H9 (cell line): ENCODE data around the gene ABCF2. TPM values are rescaled to one million over a fixed set of nuclear protein-coding genes. Genes with fewer than 3 reads are reported as not detected.

ENCODE experiments used
- DNase-seq: peaks from one replicate; pipeline ENCODE4 v3.0.0-alpha.2; 2017
- H2AFZ ChIP-seq: one replicate; pipeline ENCODE4 v1.6.1; 2013; ENCODE audit warnings: mild to moderate bottlenecking, low read length, control low read depth, moderate library complexity
- H2AK5ac ChIP-seq: 2 replicates; pipeline ENCODE4 v1.6.1; 2013; ENCODE audit warnings: low read length, control low read depth, mixed read lengths; ENCODE audit not compliant: insufficient read length
- H2BK120ac ChIP-seq: one replicate; pipeline ENCODE4 v1.6.1; 2013; ENCODE audit warnings: low read depth, mild to moderate bottlenecking, low read length, control low read depth, inconsistent platforms; ENCODE audit not compliant: poor library complexity, severe bottlenecking
- H2BK12ac ChIP-seq: 2 replicates; pipeline ENCODE4 v1.6.1; 2013; ENCODE audit warnings: low read length, control low read depth, mixed read lengths, low read depth; ENCODE audit not compliant: insufficient read length
- H2BK15ac ChIP-seq: 2 replicates; pipeline ENCODE4 v1.6.1; 2013; ENCODE audit warnings: low read depth, low read length, control low read depth
- H2BK20ac ChIP-seq: one replicate; pipeline ENCODE4 v1.6.1; 2013; ENCODE audit warnings: low read depth, mild to moderate bottlenecking, low read length, control low read depth, inconsistent platforms; ENCODE audit not compliant: poor library complexity, severe bottlenecking
- H2BK5ac ChIP-seq: 2 replicates; pipeline ENCODE4 v1.6.1; 2013; ENCODE audit warnings: low read length, control low read depth, mixed read lengths; ENCODE audit not compliant: insufficient read length
- H3K14ac ChIP-seq: 2 replicates; pipeline ENCODE4 v1.6.1; 2013; ENCODE audit warnings: low read length, control low read depth; ENCODE audit not compliant: insufficient read depth
- H3K18ac ChIP-seq: 2 replicates; pipeline ENCODE4 v1.6.1; 2013; ENCODE audit warnings: low read depth, mild to moderate bottlenecking, mixed read lengths, low read length, control low read depth; ENCODE audit not compliant: insufficient read length
- H3K23ac ChIP-seq: 2 replicates; pipeline ENCODE4 v1.6.1; 2013; ENCODE audit warnings: low read length, control low read depth, mixed read lengths, low read depth; ENCODE audit not compliant: insufficient read length
- H3K23me2 ChIP-seq: 2 replicates; pipeline ENCODE4 v1.6.1; 2013; ENCODE audit warnings: low read depth, mild to moderate bottlenecking, mixed read lengths, low read length, control low read depth; ENCODE audit not compliant: insufficient read length, poor library complexity, severe bottlenecking
- H3K27ac ChIP-seq: 2 replicates; pipeline ENCODE4 v1.5.1; 2013; ENCODE audit warnings: low read length, control low read depth, mixed read lengths, low read depth; ENCODE audit not compliant: insufficient read length
- H3K27me3 ChIP-seq: 2 replicates; pipeline ENCODE4 v1.6.1; 2013; ENCODE audit warnings: low read length, control low read depth, inconsistent platforms; ENCODE audit not compliant: insufficient read depth
- H3K4ac ChIP-seq: 2 replicates; pipeline ENCODE4 v1.6.1; 2013; ENCODE audit warnings: low read depth, mild to moderate bottlenecking, control low read depth, inconsistent platforms, low read length, moderate library complexity
- H3K4me1 ChIP-seq: 2 replicates; pipeline ENCODE4 v1.6.1; 2013; ENCODE audit warnings: low read length, control low read depth, inconsistent platforms; ENCODE audit not compliant: insufficient read depth
- H3K4me2 ChIP-seq: 2 replicates; pipeline ENCODE4 v1.6.1; 2013; ENCODE audit warnings: low read length, control low read depth, mixed read lengths; ENCODE audit not compliant: insufficient read length, insufficient read depth
- H3K56ac ChIP-seq: 2 replicates; pipeline ENCODE4 v1.6.1; 2013; ENCODE audit warnings: low read depth, mild to moderate bottlenecking, mixed read lengths, low read length, control low read depth; ENCODE audit not compliant: insufficient read length
- H3K79me1 ChIP-seq: 2 replicates; pipeline ENCODE4 v1.6.1; 2013; ENCODE audit warnings: low read depth, mild to moderate bottlenecking, moderate library complexity, low read length, control low read depth, inconsistent platforms; ENCODE audit not compliant: insufficient read depth, poor library complexity, severe bottlenecking
- H3K79me2 ChIP-seq: 2 replicates; pipeline ENCODE4 v1.6.1; 2013; ENCODE audit warnings: low read length, control low read depth, inconsistent platforms; ENCODE audit not compliant: insufficient read depth
- H3K9ac ChIP-seq: 2 replicates; pipeline ENCODE4 v1.6.1; 2013; ENCODE audit warnings: low read length, control low read depth, mixed read lengths; ENCODE audit not compliant: insufficient read length; ENCODE audit errors: extremely low read depth
- H3K9me3 ChIP-seq: one replicate; pipeline ENCODE4 v1.6.1; 2013; ENCODE audit warnings: low read depth, low read length, inconsistent platforms; ENCODE audit not compliant: control insufficient read depth
- H3T11ph ChIP-seq: one replicate; pipeline ENCODE4 v1.6.1; 2013; ENCODE audit warnings: mild to moderate bottlenecking, low read length, control low read depth, inconsistent platforms
- H4K20me1 ChIP-seq: one replicate; pipeline ENCODE4 v1.6.1; 2013; ENCODE audit not compliant: control insufficient read depth, insufficient read length, insufficient read depth
- H4K5ac ChIP-seq: 2 replicates; pipeline ENCODE4 v1.6.1; 2013; ENCODE audit warnings: low read depth, mild to moderate bottlenecking, mixed read lengths, low read length, control low read depth; ENCODE audit not compliant: insufficient read length
- H4K8ac ChIP-seq: replicated peaks from 2 replicates; pipeline ENCODE4 v1.6.1; 2013; ENCODE audit warnings: low read length, control low read depth, mixed read lengths, low read depth; ENCODE audit not compliant: insufficient read length
- H4K91ac ChIP-seq: 2 replicates; pipeline ENCODE4 v1.6.1; 2013; ENCODE audit warnings: low read depth, mild to moderate bottlenecking, moderate library complexity, mixed read lengths, low read length, control low read depth; ENCODE audit not compliant: insufficient read length
- H3K27ac Mint-ChIP-seq, 3 experiments: 2 replicates in 2 of 3; 3 replicates in 1 of 3; pipeline ENCODE4 v1.8.0; 2020 to 2021; ENCODE audit warnings: mixed read lengths in 3 of 3, mild to moderate bottlenecking in 1 of 3, moderate library complexity in 1 of 3
- H3K27me3 Mint-ChIP-seq: 2 replicates; pipeline ENCODE4 v1.8.0; 2021; ENCODE audit warnings: low read depth, mild to moderate bottlenecking, moderate library complexity, mixed read lengths
- H3K36me3 Mint-ChIP-seq, 3 experiments: 2 replicates in 2 of 3; 3 replicates in 1 of 3; pipeline ENCODE4 v1.8.0; 2020 to 2021; ENCODE audit warnings: low read depth in 3 of 3, mixed read lengths in 3 of 3; ENCODE audit not compliant: insufficient read depth in 1 of 3
- H3K4me1 Mint-ChIP-seq, 2 experiments: 2 replicates each; pipeline ENCODE4 v1.8.0; 2020; ENCODE audit warnings: mixed read lengths in 2 of 2
- H3K4me3 Mint-ChIP-seq, 2 experiments: 2 replicates in 1 of 2; 3 replicates in 1 of 2; pipeline ENCODE4 v1.8.0; 2020 to 2021; ENCODE audit warnings: mild to moderate bottlenecking in 2 of 2, mixed read lengths in 2 of 2, moderate library complexity in 1 of 2
- H3K9me3 Mint-ChIP-seq, 2 experiments: 2 replicates in 1 of 2; 3 replicates in 1 of 2; pipeline ENCODE4 v1.8.0; 2020; ENCODE audit warnings: mild to moderate bottlenecking in 2 of 2, mixed read lengths in 2 of 2, moderate library complexity in 1 of 2
- WGBS: extraction: QIAGEN DNeasy Blood & Tissue Kit; methylation state at CpG from one replicate; pipeline ENCODE4 v1.1.7; 2013; ENCODE audit warnings: missing lambda C conversion rate, low lambda C conversion rate, mixed read lengths; ENCODE audit not compliant: insufficient read length; ENCODE audit errors: extremely low coverage; 5-methylcytosine and 5-hydroxymethylcytosine counted together
- total RNA-seq: library from RNA; stranded (reverse); gene quantifications from 2 replicates; pipeline ENCODE4 v1.2.1, GENCODE V29; 2021
- TF ChIP-seq, protein P1 (sequence below): fragments of 200-600 bp; sonication (generic); conservative IDR thresholded peaks from 3 replicates; pipeline ENCODE4 v1.8.0; 2021; ENCODE audit warnings: antibody characterized with exemption, mild to moderate bottlenecking

ABCF2 gene
- total RNA-seq, 1 experiment from 2014 or later = 70.1 TPM

DNA sequence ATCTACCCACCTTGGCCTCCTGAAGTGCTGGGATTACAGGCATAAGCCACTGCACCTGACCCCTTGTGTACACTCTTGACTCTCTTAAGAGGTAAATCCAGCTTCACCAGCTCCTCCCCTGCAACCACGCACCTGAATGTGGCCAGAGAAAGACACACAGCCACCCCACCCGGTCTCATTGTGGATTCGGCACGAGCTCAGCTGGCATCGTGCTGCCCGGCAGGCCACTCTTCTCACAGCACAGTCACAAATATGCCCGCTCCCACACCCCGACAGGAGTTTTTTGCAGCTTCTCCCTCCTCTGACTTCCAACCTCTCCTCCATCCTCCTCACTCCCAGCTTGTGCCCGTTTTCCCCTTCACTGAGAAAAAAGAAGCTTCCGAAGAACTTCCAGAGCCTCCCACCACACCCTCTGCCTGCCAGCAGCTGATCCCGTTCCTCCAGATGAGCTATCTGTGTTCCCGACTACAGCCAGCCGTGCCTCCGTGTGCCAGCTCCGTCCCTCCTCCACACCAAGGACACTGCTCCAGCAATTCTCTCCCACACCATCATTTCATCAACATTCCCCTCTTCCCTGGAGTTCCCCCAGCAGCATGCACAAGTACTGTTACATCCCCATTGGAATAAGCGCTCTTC lies 29.5 kb upstream of the ABCF2 start:
- H3K9ac ChIP-seq = no peak overlapping the region
- no peak overlapping the region for H4K91ac ChIP-seq
- no peaks in the 10 kb centered on the region for H3K9me3 ChIP-seq
- no peaks in the 10 kb centered on the region for H4K20me1 ChIP-seq
- no peak overlapping the region for H3T11ph ChIP-seq
- H2BK20ac ChIP-seq = no peak overlapping the region
- no peak overlapping the region for H3K14ac ChIP-seq
- no peak overlapping the region for H3K18ac ChIP-seq
- Mint-ChIP-seq H3K36me3 (no peaks in the 10 kb centered on the region; a peak in 1 of 7 replicates), H3K4me3 (no peak overlapping the region), H3K27me3 (peaks cover 86% of the 10 kb centered on the region), H3K9me3 (no peaks in the 10 kb centered on the region; a peak in 1 of 5 replicates), H3K27ac (no peak overlapping the region), H3K4me1 (peaks cover 16 to 36% of the 10 kb centered on the region in 2 experiments)
- H4K8ac ChIP-seq = no peak overlapping the region
- no peak overlapping the region for H3K4me2 ChIP-seq
- peaks cover 11% of the 10 kb centered on the region for H3K23me2 ChIP-seq
- no peak overlapping the region for H2BK12ac ChIP-seq
- H2BK5ac ChIP-seq = no peak overlapping the region
- TF ChIP-seq, protein P1, sequence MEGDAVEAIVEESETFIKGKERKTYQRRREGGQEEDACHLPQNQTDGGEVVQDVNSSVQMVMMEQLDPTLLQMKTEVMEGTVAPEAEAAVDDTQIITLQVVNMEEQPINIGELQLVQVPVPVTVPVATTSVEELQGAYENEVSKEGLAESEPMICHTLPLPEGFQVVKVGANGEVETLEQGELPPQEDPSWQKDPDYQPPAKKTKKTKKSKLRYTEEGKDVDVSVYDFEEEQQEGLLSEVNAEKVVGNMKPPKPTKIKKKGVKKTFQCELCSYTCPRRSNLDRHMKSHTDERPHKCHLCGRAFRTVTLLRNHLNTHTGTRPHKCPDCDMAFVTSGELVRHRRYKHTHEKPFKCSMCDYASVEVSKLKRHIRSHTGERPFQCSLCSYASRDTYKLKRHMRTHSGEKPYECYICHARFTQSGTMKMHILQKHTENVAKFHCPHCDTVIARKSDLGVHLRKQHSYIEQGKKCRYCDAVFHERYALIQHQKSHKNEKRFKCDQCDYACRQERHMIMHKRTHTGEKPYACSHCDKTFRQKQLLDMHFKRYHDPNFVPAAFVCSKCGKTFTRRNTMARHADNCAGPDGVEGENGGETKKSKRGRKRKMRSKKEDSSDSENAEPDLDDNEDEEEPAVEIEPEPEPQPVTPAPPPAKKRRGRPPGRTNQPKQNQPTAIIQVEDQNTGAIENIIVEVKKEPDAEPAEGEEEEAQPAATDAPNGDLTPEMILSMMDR = no peak
- H3K79me2 ChIP-seq = no peaks in the 10 kb centered on the region
- H3K56ac ChIP-seq = no peak overlapping the region
- H3K79me1 ChIP-seq = no peaks in the 10 kb centered on the region
- H3K4me1 ChIP-seq = peaks cover 3% of the 10 kb centered on the region; the same call in 1 of the 2 replicates
- no peak overlapping the region for H2BK15ac ChIP-seq
- H3K27ac ChIP-seq = no peak overlapping the region
- H4K5ac ChIP-seq = no peak overlapping the region
- no peak for DNase-seq
- no peak overlapping the region for H2BK120ac ChIP-seq
- H2AK5ac ChIP-seq = no peak overlapping the region
- no peaks in the 10 kb centered on the region; the same call in 1 of the 2 replicates for H3K27me3 ChIP-seq
- H3K23ac ChIP-seq = no peak overlapping the region
- H2AFZ ChIP-seq = no peak overlapping the region
- H3K4ac ChIP-seq = no peak overlapping the region
- no CpG with 5 or more reads among the region's 16 CpGs for WGBS
